OCI-LY7 (cell line): Measurements from ENCODE around the gene LINGO4. TPM values are rescaled to one million over a fixed set of nuclear protein-coding genes. Genes with fewer than 3 reads are reported as not detected.

ENCODE experiments used
- BruUV-seq: library from RNA; stranded (reverse); fragments of 400-500 nt; replicated peaks from 2 replicates; lab custom pipeline; 2021; lab: Mats Ljungman, UMichigan
- CTCF ChIA-PET: fragments of 300-600 bp; sonication (Branson Sonifier 250); formaldehyde crosslinking; loops from one replicate; lab custom pipeline; 2022; ENCODE audit warnings: antibody characterized with exemption; ENCODE audit not compliant: unreplicated experiment; lab: Charles Lee
- POLR2A ChIA-PET: fragments of 300-600 bp; sonication (Branson Sonifier 250); formaldehyde crosslinking; loops from one replicate; lab custom pipeline; 2022; ENCODE audit warnings: antibody characterized with exemption; lab: Charles Lee
- DNase-seq: peaks from one replicate; pipeline ENCODE4 v3.0.0-alpha.2; 2015; ENCODE audit warnings: low spot score
- H2AFZ ChIP-seq: fragments of 200-600 bp; sonication (generic), shearing (Covaris generic); 2 replicates; pipeline ENCODE4 v1.6.1; 2014; ENCODE audit warnings: mild to moderate bottlenecking, antibody characterized with exemption, low read length, moderate library complexity
- H3K27ac ChIP-seq: fragments of 200-600 bp; sonication (generic); 2 replicates; pipeline ENCODE4 v1.5.1; 2014; ENCODE audit warnings: mixed run types, low read depth, mild to moderate bottlenecking, moderate library complexity, low read length, inconsistent platforms; ENCODE audit not compliant: poor library complexity, severe bottlenecking
- H3K36me3 ChIP-seq: fragments of 200-600 bp; sonication (generic); 2 replicates; pipeline ENCODE4 v1.6.1; 2014; ENCODE audit warnings: mild to moderate bottlenecking, antibody characterized with exemption, low read length, moderate library complexity, mixed read lengths; ENCODE audit not compliant: insufficient read depth
- H3K4me1 ChIP-seq: fragments of 200-600 bp; sonication (generic); 2 replicates; pipeline ENCODE4 v1.5.1; 2014; ENCODE audit warnings: mild to moderate bottlenecking, low read length; ENCODE audit not compliant: insufficient read depth, poor library complexity, severe bottlenecking
- H3K4me2 ChIP-seq: fragments of 200-600 bp; sonication (generic); 2 replicates; pipeline ENCODE4 v1.6.1; 2014; ENCODE audit warnings: mild to moderate bottlenecking, low read length
- H3K4me3 ChIP-seq: fragments of 200-600 bp; sonication (generic); 2 replicates; pipeline ENCODE4 v1.5.1; 2014; ENCODE audit warnings: mild to moderate bottlenecking, low read depth, low read length; ENCODE audit not compliant: poor library complexity, severe bottlenecking
- H3K79me2 ChIP-seq: fragments of 200-600 bp; sonication (generic); 2 replicates; pipeline ENCODE4 v1.6.1; 2016; ENCODE audit warnings: low read depth, mild to moderate bottlenecking, low read length, moderate library complexity, mixed read lengths; ENCODE audit not compliant: insufficient read depth
- H3K9me2 ChIP-seq: fragments of 200-600 bp; sonication (generic); 2 replicates; pipeline ENCODE4 v1.6.1; 2016; ENCODE audit warnings: mild to moderate bottlenecking, low read length, mixed read lengths; ENCODE audit not compliant: insufficient read depth
- H3K9me3 ChIP-seq: fragments of 200-600 bp; sonication (generic); 2 replicates; pipeline ENCODE4 v1.6.1; 2014; ENCODE audit warnings: mild to moderate bottlenecking, mixed run types, low read length, mixed read lengths
- H4K20me1 ChIP-seq: fragments of 200-600 bp; sonication (generic); 2 replicates; pipeline ENCODE4 v1.6.1; 2014; ENCODE audit warnings: mild to moderate bottlenecking, antibody characterized with exemption, low read length, moderate library complexity, mixed read lengths; ENCODE audit not compliant: insufficient read depth
- EZH2phosphoT487 ChIP-seq: fragments of 200-600 bp; sonication (generic); IDR thresholded peaks from 2 replicates; pipeline ENCODE4 v1.6.1; 2018; ENCODE audit warnings: low read depth, borderline replicate concordance, mild to moderate bottlenecking, mixed run types, antibody characterized with exemption, low read length, moderate library complexity, mixed read lengths
- intact Hi-C: fragments of 100-400 bp; cut with micrococcal nuclease; formaldehyde crosslinking; loops from one replicate; pipeline ENCODE4 v1.10.0; 2022; ENCODE audit not compliant: unreplicated experiment
- total RNA-seq, 2 experiments: library from RNA; depleted of rRNA in 1 of 2; stranded (reverse); fragments of >200 nt in 1 of 2; shearing (Covaris generic) in 1 of 2; gene quantifications; 2 replicates each; pipeline ENCODE4 v1.2.3, GENCODE V29; 2014 to 2022
- TF ChIP-seq, protein P1 (sequence below): fragments of 200-600 bp; sonication (generic); conservative IDR thresholded peaks from 2 replicates; pipeline ENCODE4 v1.5.1; 2014; ENCODE audit warnings: mild to moderate bottlenecking, antibody characterized with exemption, low read length, moderate library complexity, mixed read lengths

Gene LINGO4
- total RNA-seq, 2 experiments from 2014 or later = not detected

DNA sequence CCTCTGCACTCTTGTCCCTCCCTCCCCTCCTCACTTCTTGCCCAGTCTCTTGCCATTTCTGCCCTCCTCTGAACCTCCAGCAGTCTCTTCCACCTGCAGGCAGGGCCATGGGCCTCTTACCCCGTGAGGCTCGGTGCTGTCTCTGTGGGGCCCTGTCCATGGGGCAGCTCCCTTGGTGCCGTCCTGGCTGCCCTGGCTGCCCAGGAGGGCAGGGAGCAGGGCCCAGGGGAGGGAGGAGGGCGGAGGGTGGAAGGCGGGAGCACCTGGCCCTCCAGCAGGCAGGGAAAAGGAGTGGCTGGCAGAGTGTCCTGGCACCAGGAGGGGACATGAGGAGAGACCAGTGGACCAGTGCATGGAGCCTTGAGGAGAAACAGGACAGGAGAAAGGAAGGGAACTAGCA is 26.4 kb upstream of the LINGO4 start, which contains the start of gene RORC:
Gene RORC, minus strand, starts transcription at position 198 of the 400 bp plus-strand sequence. Its CDS starts 38 bp downstream, at position 160.
- Histone ChIP-seq H3K79me2 (no peaks in the 10 kb centered on the region), H4K20me1 (no peaks in the 10 kb centered on the region), H3K9me2 (no peaks in the 10 kb centered on the region), H3K4me2 (no peak within 1 kb of the TSS), H3K4me1 (peaks cover 6% of the 10 kb centered on the region), H3K27ac (no peak within 1 kb of the TSS), H3K9me3 (no peaks in the 10 kb centered on the region), H3K36me3 (no peaks in the 10 kb centered on the region), H3K4me3 (no peak within 1 kb of the TSS), H2AFZ (0 out of 2 replicates have a peak within 1 kb of the TSS, but pooled peaks have one; percentile 5)
- no peak for DNase-seq
- no peak for TF ChIP-seq EZH2phosphoT487
- TF ChIP-seq, protein P1, sequence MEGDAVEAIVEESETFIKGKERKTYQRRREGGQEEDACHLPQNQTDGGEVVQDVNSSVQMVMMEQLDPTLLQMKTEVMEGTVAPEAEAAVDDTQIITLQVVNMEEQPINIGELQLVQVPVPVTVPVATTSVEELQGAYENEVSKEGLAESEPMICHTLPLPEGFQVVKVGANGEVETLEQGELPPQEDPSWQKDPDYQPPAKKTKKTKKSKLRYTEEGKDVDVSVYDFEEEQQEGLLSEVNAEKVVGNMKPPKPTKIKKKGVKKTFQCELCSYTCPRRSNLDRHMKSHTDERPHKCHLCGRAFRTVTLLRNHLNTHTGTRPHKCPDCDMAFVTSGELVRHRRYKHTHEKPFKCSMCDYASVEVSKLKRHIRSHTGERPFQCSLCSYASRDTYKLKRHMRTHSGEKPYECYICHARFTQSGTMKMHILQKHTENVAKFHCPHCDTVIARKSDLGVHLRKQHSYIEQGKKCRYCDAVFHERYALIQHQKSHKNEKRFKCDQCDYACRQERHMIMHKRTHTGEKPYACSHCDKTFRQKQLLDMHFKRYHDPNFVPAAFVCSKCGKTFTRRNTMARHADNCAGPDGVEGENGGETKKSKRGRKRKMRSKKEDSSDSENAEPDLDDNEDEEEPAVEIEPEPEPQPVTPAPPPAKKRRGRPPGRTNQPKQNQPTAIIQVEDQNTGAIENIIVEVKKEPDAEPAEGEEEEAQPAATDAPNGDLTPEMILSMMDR = no peak
- BruUV-seq = no TSS peak
- ChIA-PET POLR2A (no interaction called here), CTCF (no interaction called here)
- intact Hi-C loops = loop anchor here (5.0 kb wide), 1 partner anchor 389 kb away; no protein-coding TSS in a partner anchor

DNA sequence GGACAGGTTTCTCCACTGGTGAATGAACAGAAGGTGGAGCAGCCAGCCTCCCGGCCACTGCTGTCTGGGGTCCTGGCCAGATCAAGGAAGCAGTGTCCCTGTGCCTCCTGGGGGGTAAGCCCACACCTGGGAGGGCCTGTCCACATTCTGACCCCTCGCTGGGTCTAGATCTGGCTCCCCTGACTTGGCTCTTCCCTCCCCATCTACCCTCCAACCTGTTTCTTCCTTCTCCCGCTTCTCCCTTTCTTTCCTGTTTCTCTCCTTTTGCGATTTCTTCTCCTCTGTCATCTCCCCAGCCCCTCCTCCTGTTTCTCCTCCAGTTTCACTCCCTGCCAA is 26.0 kb upstream of the LINGO4 start:
- Histone ChIP-seq H2AFZ (no peak overlapping the region), H3K79me2 (no peaks in the 10 kb centered on the region), H3K4me2 (no peak overlapping the region), H3K9me3 (no peaks in the 10 kb centered on the region), H3K4me3 (no peak overlapping the region), H3K4me1 (peaks cover 8% of the 10 kb centered on the region), H3K36me3 (no peaks in the 10 kb centered on the region), H4K20me1 (no peaks in the 10 kb centered on the region), H3K9me2 (no peaks in the 10 kb centered on the region), H3K27ac (no peak overlapping the region)
- TF ChIP-seq EZH2phosphoT487 = no peak
- TF ChIP-seq, protein P1 = no peak
- ChIA-PET POLR2A (interaction anchor here (0.5 to 0.7 kb wide), 2 partner anchors 24 to 229 kb away, joined by 4 to 7 read pairs; no protein-coding TSS in a partner anchor), CTCF (no interaction called here)
- no TSS peak for BruUV-seq
- no peak for DNase-seq
- intact Hi-C loops = loop anchor here (5.0 kb wide), 1 partner anchor 389 kb away; no protein-coding TSS in a partner anchor

DNA sequence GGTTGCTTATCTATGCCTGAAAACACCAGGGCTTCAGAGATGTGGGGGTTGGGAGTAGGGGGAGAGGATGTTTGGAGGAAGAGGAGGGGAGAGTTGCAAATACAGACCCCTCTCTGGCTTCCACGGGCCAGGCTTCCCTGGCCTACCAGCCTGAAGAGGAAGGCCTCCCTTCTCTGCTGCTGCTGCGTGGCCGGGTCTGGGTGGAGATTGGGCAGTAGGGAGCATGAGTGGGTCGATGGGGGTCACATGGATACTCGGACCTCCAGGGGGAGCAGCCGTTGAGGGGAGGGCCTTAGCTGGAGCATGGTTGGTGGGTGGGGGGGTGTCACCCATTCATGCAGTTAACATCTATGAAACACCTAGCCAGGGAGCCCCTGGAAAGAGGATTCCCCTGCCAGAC is 24.8 kb upstream of the LINGO4 start:
- H3K36me3 ChIP-seq = no peaks in the 10 kb centered on the region
- H3K9me3 ChIP-seq = no peaks in the 10 kb centered on the region
- no peak overlapping the region for H3K4me3 ChIP-seq
- TF ChIP-seq, protein P1 = no peak
- TF ChIP-seq EZH2phosphoT487 = no peak
- H3K27ac ChIP-seq = no peak overlapping the region
- peaks cover 11% of the 10 kb centered on the region for H3K4me1 ChIP-seq
- DNase-seq = no peak
- CTCF ChIA-PET = interaction anchor here (0.6 kb wide), 2 partner anchors 10 to 236 kb away, joined by 4 to 13 read pairs; no protein-coding TSS in a partner anchor
- H3K4me2 ChIP-seq = no peak overlapping the region
- H3K79me2 ChIP-seq = no peaks in the 10 kb centered on the region
- H3K9me2 ChIP-seq = no peaks in the 10 kb centered on the region
- POLR2A ChIA-PET = no interaction called here
- H4K20me1 ChIP-seq = no peaks in the 10 kb centered on the region
- intact Hi-C loops = loop anchor here (5.0 kb wide), 1 partner anchor 388 kb away; no protein-coding TSS in a partner anchor
- BruUV-seq = no TSS peak
- no peak overlapping the region for H2AFZ ChIP-seq
